DMS53 treated with DMSO at 0.1 percent for 48 hours (cell line): ENCODE data around the gene CACNG3.
"Not testable (repeated sequence)": the region's sequence is repeated elsewhere in the genome, so short reads cannot be mapped to it uniquely, and the experiment has no call there.

Experiments
- DNase-seq: peaks from one replicate; lab custom pipeline; 2025; ENCODE audit not compliant: unreplicated experiment; lab: John Stamatoyannopoulos, UW

Gene CACNG3

GRCh38 chr16:24255456-24256371 lies at the start of gene CACNG3:
CACNG3 (plus strand) TSS chr16:24256335; CDS start chr16:24256755, 420 bp downstream.
- no peak for DNase-seq

- no peak for DNase-seq
Measured at GRCh38 chr16:24206926-24207325, 49.2 kb upstream of the CACNG3 start.

DNA sequence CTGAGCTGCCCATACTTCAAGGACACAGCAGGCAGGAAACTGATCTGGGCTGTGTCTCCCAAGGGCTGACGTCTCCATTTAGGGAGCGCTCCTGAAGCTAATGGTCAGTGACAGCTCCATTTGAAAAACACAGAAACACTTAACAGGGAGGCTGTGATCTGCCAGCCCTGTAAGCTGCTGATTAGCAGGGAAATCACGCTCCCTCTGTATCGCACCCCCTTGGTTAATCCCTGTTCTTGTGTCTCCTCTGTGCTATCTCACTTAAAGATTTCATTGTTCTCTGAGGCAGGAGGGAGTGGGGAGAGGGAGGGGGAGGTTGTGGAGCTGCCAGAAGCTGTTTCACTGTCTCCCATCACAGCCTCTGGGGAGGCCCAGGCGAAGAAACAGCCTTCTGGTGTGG lies 47.4 kb upstream of the CACNG3 start:
- no peak for DNase-seq

DNA sequence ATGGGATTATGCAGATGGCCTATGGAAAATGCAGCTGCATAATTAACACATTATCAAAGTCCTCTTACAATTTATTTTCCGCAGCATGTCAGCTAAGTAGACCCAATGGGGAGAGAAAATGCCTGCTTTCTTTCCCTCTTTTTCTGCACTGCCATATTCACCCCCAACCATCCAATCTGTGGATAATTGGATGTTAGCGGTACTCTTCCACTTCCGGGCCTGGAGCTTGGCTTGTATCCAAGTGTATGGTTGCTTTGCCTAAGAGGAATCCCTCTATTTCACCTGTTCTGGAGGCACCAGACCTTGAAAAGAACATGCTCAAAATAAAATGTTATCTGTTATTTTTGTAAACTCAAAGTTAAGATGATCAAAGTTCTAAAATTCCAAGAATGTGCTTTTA lies 41.1 kb upstream of the CACNG3 start:
- DNase-seq, result no peak

- DNase-seq, result no peak
Measured at GRCh38 chr16:24216961-24217360, 39.2 kb upstream of the CACNG3 start.

DNA sequence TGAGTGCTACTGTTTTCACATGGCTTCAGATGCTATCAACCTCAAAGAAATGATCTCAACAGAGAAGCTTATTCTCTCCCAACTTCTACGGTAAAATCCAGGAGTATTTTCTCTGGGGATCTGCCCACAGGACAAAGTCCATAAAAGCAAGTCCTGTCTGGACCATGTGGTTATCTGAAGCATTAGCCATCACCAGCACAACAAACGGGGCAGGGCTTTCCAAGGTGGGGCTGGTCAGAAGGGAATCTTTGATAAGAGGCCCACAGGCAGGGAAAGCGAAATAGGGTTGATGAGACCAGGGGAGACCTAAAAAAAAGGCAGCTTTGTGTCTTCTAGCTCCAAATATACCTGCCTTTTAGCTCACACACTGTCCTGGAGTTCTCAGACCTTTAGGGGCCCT lies 38.7 kb upstream of the CACNG3 start:
- no peak for DNase-seq

DNA sequence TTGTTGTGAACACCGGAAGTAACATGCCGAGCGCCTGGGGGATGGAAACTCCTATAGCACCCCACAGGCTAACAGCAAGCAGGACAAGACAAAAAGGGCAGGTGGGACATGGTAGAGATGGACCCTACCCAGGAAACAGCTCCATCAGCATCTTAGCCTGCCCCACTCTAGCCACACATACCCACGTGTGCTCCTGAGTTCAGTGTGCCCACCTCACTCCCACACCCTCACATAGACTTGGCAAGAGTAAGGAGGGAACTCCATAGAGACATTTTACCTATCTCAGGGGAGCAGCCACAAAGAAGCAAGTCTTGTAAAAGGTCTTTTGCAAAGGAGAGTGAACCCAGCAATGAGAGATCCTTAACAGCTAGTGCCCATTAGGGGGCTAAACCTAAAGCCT lies 37.8 kb upstream of the CACNG3 start:
- no peak for DNase-seq

GRCh38 chr16:24221219-24221618 lies 34.9 kb upstream of the CACNG3 start:
- no peak for DNase-seq

GRCh38 chr16:24228514-24228913 lies 27.6 kb upstream of the CACNG3 start:
- no peak for DNase-seq

- DNase-seq, result no peak
Measured at GRCh38 chr16:24232936-24233335, 23.2 kb upstream of the CACNG3 start.

GRCh38 chr16:24234737-24235136 lies 21.4 kb upstream of the CACNG3 start:
- DNase-seq, result no peak

GRCh38 chr16:24235806-24236205 lies 20.3 kb upstream of the CACNG3 start:
- DNase-seq, result no peak

- DNase-seq, result not testable (repeated sequence)
Measured at GRCh38 chr16:24238846-24239245, 17.3 kb upstream of the CACNG3 start.

GRCh38 chr16:24246911-24247607 lies 9.1 kb upstream of the CACNG3 start:
- DNase-seq, result no peak

DNA sequence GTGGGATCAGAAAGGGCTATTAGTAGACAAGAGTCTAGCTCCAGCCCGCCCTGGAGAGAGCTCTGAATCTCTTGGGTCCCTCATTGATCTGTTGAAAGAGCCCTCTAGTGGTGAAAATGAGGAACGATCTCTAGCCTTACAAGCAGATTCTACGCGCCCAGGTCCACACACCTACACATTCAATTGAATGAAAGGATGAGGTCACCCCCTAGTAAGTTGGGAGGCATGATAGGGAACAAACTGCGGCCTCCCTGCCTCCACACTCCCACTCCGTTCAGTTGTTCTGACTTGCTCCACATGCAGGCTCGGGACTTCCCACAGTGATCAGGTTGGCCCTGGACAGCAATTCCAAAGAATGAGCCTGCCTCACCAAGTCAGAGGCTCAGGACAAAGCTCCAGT lies 2.9 kb upstream of the CACNG3 start:
- DNase-seq, result peak; percentile 10

DNA sequence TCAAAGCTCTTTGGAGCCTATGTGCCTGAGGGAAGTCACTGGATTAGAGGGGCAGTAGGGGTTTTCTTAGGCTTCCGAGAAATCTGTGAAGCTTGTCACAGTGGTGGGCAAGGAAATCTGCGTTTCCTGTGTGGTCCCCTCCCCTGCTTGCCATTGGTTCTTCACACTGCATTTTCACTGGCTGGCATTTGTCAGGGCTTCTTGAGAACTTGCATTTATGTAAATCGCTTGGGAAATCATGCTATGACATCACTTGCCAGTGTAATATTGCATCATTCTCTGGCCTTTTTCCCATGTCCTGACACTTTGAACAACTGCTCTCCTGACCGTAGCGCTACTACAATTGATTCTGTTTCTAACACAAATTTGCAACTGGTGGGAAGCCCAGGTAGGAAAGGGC lies 1.8 kb downstream of the CACNG3 start:
- no peak for DNase-seq

- no peak for DNase-seq
Measured at GRCh38 chr16:24258791-24259190, 2.7 kb downstream of the CACNG3 start.

DNA sequence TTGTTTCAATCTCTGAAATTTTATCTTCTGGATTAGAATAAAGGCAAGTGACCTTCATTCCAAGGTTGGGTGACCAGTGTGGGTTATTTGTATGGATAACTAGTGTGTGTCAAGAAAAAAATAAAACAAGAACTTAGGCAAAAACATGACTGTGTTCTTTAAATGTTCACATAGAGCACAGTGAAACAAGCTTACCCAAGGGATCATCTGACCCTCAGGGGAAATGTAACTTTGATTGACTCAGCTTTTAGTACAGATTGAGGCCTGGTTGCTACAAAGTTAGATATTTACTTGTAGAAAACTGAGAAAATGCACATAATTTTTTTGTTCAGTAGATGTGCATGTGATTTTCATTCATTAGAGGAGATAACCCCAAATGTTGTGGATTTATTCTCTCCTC lies 6.7 kb downstream of the CACNG3 start:
- no peak for DNase-seq

DNA sequence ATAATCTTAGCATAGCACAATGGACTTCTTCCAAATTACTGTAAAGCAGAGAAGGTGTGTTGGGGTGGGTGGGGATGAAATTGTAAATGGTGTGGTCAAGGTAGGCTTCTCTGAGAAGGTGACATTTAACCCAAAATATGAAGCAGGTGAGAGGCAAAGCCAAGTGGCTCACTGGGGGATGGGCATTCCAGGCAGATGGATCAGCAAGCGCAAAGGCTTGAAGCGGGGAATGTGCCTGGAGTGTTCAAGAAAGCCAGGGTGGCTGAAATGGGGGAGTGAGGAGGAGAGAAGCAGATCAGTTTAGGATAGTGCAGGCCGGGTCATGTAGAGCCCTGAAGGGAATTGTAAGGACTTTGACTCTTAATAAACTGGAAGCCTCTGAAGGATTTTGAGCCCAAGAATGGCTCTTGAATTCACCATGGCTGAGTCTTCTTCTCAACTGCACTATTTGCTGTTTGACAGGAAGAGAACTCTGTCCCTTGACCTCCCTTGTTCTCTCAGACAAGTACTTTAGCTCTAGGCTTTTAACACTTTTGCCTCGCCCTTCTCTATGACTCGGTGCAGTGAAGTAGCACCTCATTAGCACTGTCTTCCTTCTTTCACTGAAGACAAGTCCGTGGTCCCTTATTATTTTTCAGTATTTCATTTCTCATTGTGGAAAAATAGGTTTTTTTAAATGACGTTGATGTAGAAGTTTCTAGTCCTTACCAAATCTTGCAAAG lies 14.7 kb downstream of the CACNG3 start:
- DNase-seq, result no peak

GRCh38 chr16:24272379-24272778 lies 16.2 kb downstream of the CACNG3 start:
- DNase-seq, result no peak

DNA sequence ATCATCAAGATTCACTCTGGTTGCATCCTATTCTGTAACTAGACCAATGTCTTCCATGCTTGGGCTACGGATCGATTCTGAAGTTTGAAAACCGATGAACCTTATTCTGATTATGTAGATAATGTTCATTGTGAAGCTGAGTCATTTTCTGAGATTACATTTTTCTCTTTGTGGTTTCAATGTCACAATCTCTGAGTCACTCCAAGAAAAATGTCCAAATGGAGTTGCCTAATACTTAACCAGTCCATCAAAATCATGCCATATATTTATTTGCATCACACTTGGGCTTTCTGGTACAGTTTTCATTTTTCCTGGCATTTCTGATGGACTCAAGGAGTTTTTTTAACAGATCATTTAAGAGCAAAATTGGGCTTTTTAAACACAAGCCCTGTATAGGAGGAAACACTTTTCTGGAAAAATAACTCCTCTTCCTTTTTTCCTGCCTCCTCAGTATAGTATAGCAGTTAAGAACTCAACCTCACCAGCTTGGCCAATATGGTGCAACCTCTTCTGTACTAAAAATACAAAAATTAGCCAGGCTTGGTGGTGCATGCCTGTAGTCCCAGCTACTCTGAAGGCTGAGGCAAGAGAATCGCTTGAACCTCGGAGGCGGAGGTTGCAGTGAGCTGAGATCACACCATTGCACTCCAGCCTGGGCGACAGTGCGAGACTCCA lies 17.5 kb downstream of the CACNG3 start:
- DNase-seq, result no peak
